Articular chondrocyte of knee joint (primary cell): ENCODE measurements around the gene EDC3. TPM values are rescaled to one million over a fixed set of nuclear protein-coding genes. Genes with fewer than 3 reads are reported as not detected.

Experiments
- total RNA-seq: library from RNA; depleted of rRNA; stranded (reverse); fragments of >200 nt; gene quantifications from 2 replicates; pipeline ENCODE4 v1.2.3, GENCODE V29; 2012

Gene EDC3
- total RNA-seq = 10.4 and 12.8 TPM in 2 replicates

GRCh38 chr15:74695597-74696397 is at the start of gene EDC3:
Gene EDC3, minus strand, starts transcription at chr15:74696024. Its CDS starts 20,900 bp downstream, at chr15:74675124.

GRCh38 chr15:74725225-74725774 is 29.5 kb upstream of the EDC3 start, which contains the start of gene CYP1A1:
Gene CYP1A1, minus strand, starts transcription at chr15:74725528. Its CDS starts 2,431 bp downstream, at chr15:74723097.

GRCh38 chr15:74615508-74616365 is 80.1 kb downstream of the EDC3 start, which contains the start of gene CLK3:
Gene CLK3, plus strand, starts transcription at chr15:74615836. Its CDS starts 3,361 bp downstream, at chr15:74619197.

Other genes with a start within 250 kb of the EDC3 start
- 38.0 and 40.0 TPM in 2 replicates for gene UBL7, start 234.9 kb downstream of the EDC3 start, total RNA-seq
- 2.4 and 2.8 TPM in 2 replicates for gene ARID3B, start 154.8 kb downstream of the EDC3 start, total RNA-seq
- 38.8 and 52.3 TPM in 2 replicates for gene CLK3, start 80.2 kb downstream of the EDC3 start, total RNA-seq
- 0.32 TPM in 1 of 2 replicates, not detected in the other for gene CYP1A1, start 29.5 kb upstream of the EDC3 start, total RNA-seq
- not detected in 2 replicates for gene CYP1A2, start 52.8 kb upstream of the EDC3 start, total RNA-seq
- 19.9 and 24.6 TPM in 2 replicates for gene CSK, start 86.1 kb upstream of the EDC3 start, total RNA-seq
- 0.11 TPM in 1 of 2 replicates, not detected in the other for gene LMAN1L, start 116.8 kb upstream of the EDC3 start, total RNA-seq
- not detected in 2 replicates for gene CPLX3, start 130.6 kb upstream of the EDC3 start, total RNA-seq
- 16.9 and 18.3 TPM in 2 replicates for gene ULK3, start 147.1 kb upstream of the EDC3 start, total RNA-seq
- 29.3 and 34.6 TPM in 2 replicates for gene SCAMP2, start 177.3 kb upstream of the EDC3 start, total RNA-seq
- gene MPI, start 194.0 kb upstream of the EDC3 start, total RNA-seq = 46.6 and 66.0 TPM in 2 replicates
- 31.8 and 37.8 TPM in 2 replicates for gene FAM219B, start 210.8 kb upstream of the EDC3 start, total RNA-seq
- 46.5 and 57.9 TPM in 2 replicates for gene COX5A, start 242.0 kb upstream of the EDC3 start, total RNA-seq